ENCODE measurements around the gene MYPOP. TPM values are rescaled to one million over a fixed set of nuclear protein-coding genes. Genes with fewer than 3 reads are reported as not detected.

The MYPOP gene
- total RNA-seq, 1 experiment from 2014 or later, result 5.4 TPM

DNA sequence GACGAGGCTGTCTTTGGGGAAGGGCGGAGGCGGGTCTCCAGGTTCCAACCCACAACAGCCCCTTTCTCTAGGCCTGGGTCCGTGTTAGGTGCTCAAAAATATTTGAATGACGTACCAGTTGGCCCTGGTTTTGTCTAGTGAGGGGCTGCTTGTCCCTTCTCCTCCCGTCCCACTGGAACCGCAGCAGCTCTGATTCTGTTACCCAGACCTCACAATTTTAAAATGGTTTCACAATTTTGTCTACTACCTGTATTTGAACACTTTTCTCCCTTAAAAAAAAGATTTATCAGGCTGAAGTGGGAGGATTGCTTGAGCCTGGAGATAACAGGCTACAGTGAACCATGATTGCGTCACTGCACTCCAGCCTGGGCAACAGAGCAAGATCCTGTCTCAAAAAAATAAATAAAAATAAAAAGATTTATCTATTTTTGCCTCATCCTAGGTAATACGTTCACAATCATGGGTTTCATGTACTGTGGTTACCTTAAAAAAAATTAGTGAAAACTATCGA lies 15.2 kb downstream of the MYPOP start:
- CTCF ChIA-PET, result no interaction called here

GRCh38 chr19:45886427-45887199 lies 15.8 kb downstream of the MYPOP start:
- peaks cover 2% of the 10 kb centered on the region; the same call in 1 of the 2 replicates for H3K36me3 ChIP-seq (ENCODE audit: low read depth, low read length)
- no peaks in the 10 kb centered on the region for H3K9me3 ChIP-seq (ENCODE audit: low read length)
- H4K20me1 ChIP-seq (ENCODE audit: low read length), result peaks cover 3% of the 10 kb centered on the region; the same call in 1 of the 2 replicates
- peak; percentile 55 for ATAC-seq
- peaks cover 21% of the 10 kb centered on the region for H3K79me2 ChIP-seq (ENCODE audit: low read length)
- H2AFZ ChIP-seq (ENCODE audit: low read length), result peak overlapping the region; percentile 96
- no peaks in the 10 kb centered on the region for H3F3A ChIP-seq (ENCODE audit: low read length, unreplicated experiment)
- intact Hi-C loops (cut with micrococcal nuclease), result no loop called here
- peak overlapping the region; percentile 90 for H3K4me2 ChIP-seq (ENCODE audit: low read length)
- H3K4me3 ChIP-seq (ENCODE audit: low read length), result peak overlapping the region; percentile 78
- peak overlapping the region; percentile 68 for H3K27ac ChIP-seq (ENCODE audit: low read length)
- BruUV-seq (replicated peaks), result no TSS peak
- DNase-seq, result peak; percentile 83
- CTCF ChIA-PET, result interaction anchor here (1.1 kb wide), 1 partner anchor 16 kb away, joined by 3 read pairs; no protein-coding TSS in a partner anchor
- peaks cover 15% of the 10 kb centered on the region; the same call in 1 of the 2 replicates for H3K4me1 ChIP-seq (ENCODE audit: insufficient read depth, low read length)
- POLR2A ChIA-PET (ENCODE audit: unreplicated experiment), result interaction anchor here (0.8 kb wide), 1 partner anchor 264 kb away, joined by 7 read pairs; no protein-coding TSS in a partner anchor
- H3K9me2 ChIP-seq (replicated peaks; ENCODE audit: low read length), result no peaks in the 10 kb centered on the region
- no peak for TF ChIP-seq CTCF (conservative IDR thresholded peaks at IDR 0.05; ENCODE audit: low read depth, low read length)
- no peak for TF ChIP-seq EZH2 (IDR thresholded peaks at IDR 0.05; ENCODE audit: low read length, unreplicated experiment)
- TF ChIP-seq EZH2phosphoT487 (IDR thresholded peaks at IDR 0.05; ENCODE audit: borderline replicate concordance, low read length), result no peak
- H3K27me3 ChIP-seq (ENCODE audit: low read length), result no peaks in the 10 kb centered on the region
- H3K9ac ChIP-seq (ENCODE audit: low read length), result peak overlapping the region; percentile 81

More for the DNA sequence above, 15.2 kb downstream of the MYPOP start:
- no peak for DNase-seq
- Histone ChIP-seq H3K27ac (ENCODE audit: low read length) (peak overlapping the region; percentile 68), H3K27me3 (ENCODE audit: low read length) (no peaks in the 10 kb centered on the region), H3K4me3 (ENCODE audit: low read length) (peak overlapping the region; percentile 78), H4K20me1 (ENCODE audit: low read length) (peaks cover 3% of the 10 kb centered on the region; the same call in 1 of the 2 replicates), H3K9ac (ENCODE audit: low read length) (peak overlapping the region; percentile 81), H3K36me3 (ENCODE audit: low read depth, low read length) (peaks cover 2% of the 10 kb centered on the region; the same call in 1 of the 2 replicates), H3K9me2 (replicated peaks; ENCODE audit: low read length) (no peaks in the 10 kb centered on the region), H2AFZ (ENCODE audit: low read length) (peak overlapping the region; percentile 96), H3K9me3 (ENCODE audit: low read length) (no peaks in the 10 kb centered on the region), H3K4me2 (ENCODE audit: low read length) (peak overlapping the region; percentile 90), H3K79me2 (ENCODE audit: low read length) (peaks cover 21% of the 10 kb centered on the region), H3K4me1 (ENCODE audit: insufficient read depth, low read length) (peaks cover 15% of the 10 kb centered on the region; the same call in 1 of the 2 replicates), H3F3A (ENCODE audit: low read length, unreplicated experiment) (no peaks in the 10 kb centered on the region)
- no peak for ATAC-seq
- POLR2A ChIA-PET (ENCODE audit: unreplicated experiment), result no interaction called here
- BruUV-seq (replicated peaks), result TSS peak; percentile 82
- intact Hi-C loops (cut with micrococcal nuclease), result no loop called here
- no peak for TF ChIP-seq CTCF (conservative IDR thresholded peaks at IDR 0.05; ENCODE audit: low read depth, low read length)
- no peak for TF ChIP-seq EZH2phosphoT487 (IDR thresholded peaks at IDR 0.05; ENCODE audit: borderline replicate concordance, low read length)
- no peak for TF ChIP-seq EZH2 (IDR thresholded peaks at IDR 0.05; ENCODE audit: low read length, unreplicated experiment)
